ENCODE data around the gene STN1. TPM values are rescaled to one million over a fixed set of nuclear protein-coding genes. Genes with fewer than 3 reads are reported as not detected.

STN1 gene
- total and polyA plus RNA-seq, 2 of the 8 experiments (the other 6 are each of a cell fraction or from before 2014, with no cell fraction given) = 10.1 to 12.4 TPM

DNA sequence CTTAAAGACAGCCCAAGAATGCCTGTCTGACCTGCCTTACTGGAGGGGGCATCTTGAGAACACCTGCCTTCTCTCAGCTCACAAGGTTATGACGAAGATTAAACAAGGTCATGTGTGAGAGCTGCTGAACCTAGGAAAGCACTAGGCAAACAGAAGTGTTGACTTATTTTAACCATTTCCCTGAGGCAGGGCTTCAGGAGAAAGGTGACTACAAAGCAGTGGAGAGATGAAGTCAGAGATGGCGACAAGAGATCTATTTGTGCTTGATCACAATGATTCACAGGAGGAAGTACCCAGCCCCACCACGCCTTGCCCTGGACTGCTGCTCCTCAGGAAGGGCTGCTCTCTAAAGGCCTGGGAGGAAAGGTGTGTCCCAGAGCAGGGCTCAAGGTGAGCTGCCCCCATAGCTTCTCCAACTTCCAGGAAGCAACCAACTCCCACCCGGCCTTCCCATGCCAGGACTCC is 27.8 kb downstream of the STN1 start:
- no peak overlapping the region for H2BK120ac ChIP-seq (replicated peaks; ENCODE audit: low read depth, low read length)
- no peak overlapping the region for H4K8ac ChIP-seq (ENCODE audit: extremely low read depth, insufficient read depth, low read length)
- no peak overlapping the region for H2BK20ac ChIP-seq (ENCODE audit: low read length)
- H3K18ac ChIP-seq (ENCODE audit: extremely low read depth, low read length) = no peak overlapping the region
- H2BK5ac ChIP-seq (ENCODE audit: low read depth, low read length) = no peak overlapping the region
- no peak overlapping the region for H3K14ac ChIP-seq (ENCODE audit: insufficient read length)
- H3K4me1 ChIP-seq (replicated peaks in 1 of 4; ENCODE audit: control insufficient read depth in 3 of 4, insufficient read depth in 4 of 4, low read length in 3 of 4) = no peaks in the 10 kb centered on the region; a peak in 1 of 7 replicates
- H2AFZ ChIP-seq (ENCODE audit: low read length) = no peak overlapping the region
- no peaks in the 10 kb centered on the region for H3K9me3 ChIP-seq (ENCODE audit: insufficient read depth in 2 of 2, low read depth in 1 of 2, low read length in 1 of 2)
- H3K27me3 ChIP-seq (replicated peaks in 1 of 4; ENCODE audit: control insufficient read depth in 3 of 4, extremely low read depth in 1 of 4, insufficient read depth in 3 of 4, low read length in 3 of 4) = no peaks in the 10 kb centered on the region
- peaks cover 0 to 2% (median 0%) of the 10 kb centered on the region in 4 experiments; a peak in 1 of 8 replicates for H3K36me3 ChIP-seq (ENCODE audit: control insufficient read depth in 2 of 4, insufficient read depth in 4 of 4, low read length in 3 of 4)
- no peak overlapping the region for H3K27ac ChIP-seq (ENCODE audit: low read depth, low read length)
- no peak overlapping the region for H3K56ac ChIP-seq (replicated peaks; ENCODE audit: insufficient read length, low read depth, low read length)
- no peak overlapping the region for H3K4me2 ChIP-seq (ENCODE audit: insufficient read depth in 1 of 2, low read depth in 2 of 2, low read length in 2 of 2)
- no peak for FAIRE-seq
- no peak overlapping the region for H2BK15ac ChIP-seq (ENCODE audit: low read length)
- ChIA-PET POLR2A (ENCODE audit: partially characterized antibody) (interaction anchor here (1.2 kb wide), 1 partner anchor 9 kb away, joined by 3 read pairs; no protein-coding TSS in a partner anchor), CTCF (ENCODE audit: partially characterized antibody) (interaction anchor here (0.8 to 7.1 kb wide), 22 partner anchors 10 to 460 kb away, joined by 3 to 48 read pairs (median 5); partner anchors contain the start of gene SH3PXD2A)
- H3K23ac ChIP-seq (ENCODE audit: insufficient read length) = no peak overlapping the region
- TF ChIP-seq TAF7 (optimal IDR thresholded peaks at IDR 0.05; ENCODE audit: borderline replicate concordance, low read depth, low read length) (no peak), NRF1 (IDR thresholded peaks at IDR 0.05; ENCODE audit: low read depth, low read length) (no peak), CBX5 (IDR thresholded peaks at IDR 0.05; ENCODE audit: low read depth, low read length) (no peak), BACH1 (IDR thresholded peaks at IDR 0.05; ENCODE audit: low read length) (no peak)
- H3K79me2 ChIP-seq (ENCODE audit: control insufficient read depth in 1 of 2, insufficient read depth in 2 of 2, low read length in 2 of 2) = no peaks in the 10 kb centered on the region
- H2AK5ac ChIP-seq (ENCODE audit: low read depth, low read length) = no peak overlapping the region
- no peak overlapping the region for H3K9ac ChIP-seq (replicated peaks in 1 of 4; ENCODE audit: extremely low read depth in 1 of 4, low read depth in 3 of 4, low read length in 3 of 4)
- no peak overlapping the region for H4K5ac ChIP-seq (ENCODE audit: insufficient read length, low read depth, low read length)
- H2BK12ac ChIP-seq (ENCODE audit: low read depth, low read length) = no peak overlapping the region
- no peaks in the 10 kb centered on the region for H3K23me2 ChIP-seq (ENCODE audit: low read depth, low read length)
- H3K4ac ChIP-seq (replicated peaks; ENCODE audit: insufficient read length, low read depth, low read length) = no peak overlapping the region
- WGBS, 2 experiments (ENCODE audit: extremely low coverage in 1 of 2, insufficient coverage in 1 of 2, insufficient read length in 1 of 2, insufficient replicate concordance in 2 of 2, low coverage in 1 of 2, low lambda C conversion rate in 2 of 2, missing lambda C conversion rate in 1 of 2) = 90% methylated on average over 4 of the region's 4 CpGs; no CpG with 5 or more reads in 1 of the 2 experiments
- H3K4me3 ChIP-seq (ENCODE audit: extremely low read depth in 1 of 4, insufficient read depth in 2 of 4, low read depth in 3 of 4, low read length in 4 of 4) = no peak overlapping the region
- H4K91ac ChIP-seq (replicated peaks; ENCODE audit: insufficient read length, low read length) = no peak overlapping the region
- no peaks in the 10 kb centered on the region for H3K79me1 ChIP-seq (ENCODE audit: low read depth, low read length)
- no peak for DNase-seq (ENCODE audit: low read depth in 1 of 2, low spot score in 2 of 2)
- H4K20me1 ChIP-seq (replicated peaks in 1 of 2; ENCODE audit: control insufficient read depth in 1 of 2, insufficient read depth in 2 of 2, low read length in 2 of 2) = peaks cover 0 to 2% of the 10 kb centered on the region in 2 experiments

Measured in H1 (cell line).